Astrocyte of the spinal cord (primary cell): Measurements from ENCODE around the gene TESMIN.

Experiments
- DNase-seq: peaks from one replicate; pipeline ENCODE4 v3.0.0; 2011; ENCODE audit warnings: low read depth, low spot score
- H3K4me3 ChIP-seq: 2 replicates; pipeline ENCODE4 v1.5.1; 2011; ENCODE audit warnings: low read depth, mild to moderate bottlenecking, low read length, moderate library complexity
- in situ Hi-C: cut with HindIII; loops from 2 replicates; pipeline ENCODE4 v1.10.0; 2017; ENCODE audit warnings: low sequenced_read_pairs
- TF ChIP-seq, protein P1 (sequence below): IDR thresholded peaks from 2 replicates; pipeline ENCODE4 v1.5.1; 2012; ENCODE audit warnings: low read depth, mild to moderate bottlenecking, low read length, inconsistent platforms

Gene TESMIN

GRCh38 chr11:68667511-68668500 is 83.5 kb downstream of the TESMIN start:
- DNase-seq = no peak
- no peak overlapping the region for H3K4me3 ChIP-seq
- TF ChIP-seq, protein P1, sequence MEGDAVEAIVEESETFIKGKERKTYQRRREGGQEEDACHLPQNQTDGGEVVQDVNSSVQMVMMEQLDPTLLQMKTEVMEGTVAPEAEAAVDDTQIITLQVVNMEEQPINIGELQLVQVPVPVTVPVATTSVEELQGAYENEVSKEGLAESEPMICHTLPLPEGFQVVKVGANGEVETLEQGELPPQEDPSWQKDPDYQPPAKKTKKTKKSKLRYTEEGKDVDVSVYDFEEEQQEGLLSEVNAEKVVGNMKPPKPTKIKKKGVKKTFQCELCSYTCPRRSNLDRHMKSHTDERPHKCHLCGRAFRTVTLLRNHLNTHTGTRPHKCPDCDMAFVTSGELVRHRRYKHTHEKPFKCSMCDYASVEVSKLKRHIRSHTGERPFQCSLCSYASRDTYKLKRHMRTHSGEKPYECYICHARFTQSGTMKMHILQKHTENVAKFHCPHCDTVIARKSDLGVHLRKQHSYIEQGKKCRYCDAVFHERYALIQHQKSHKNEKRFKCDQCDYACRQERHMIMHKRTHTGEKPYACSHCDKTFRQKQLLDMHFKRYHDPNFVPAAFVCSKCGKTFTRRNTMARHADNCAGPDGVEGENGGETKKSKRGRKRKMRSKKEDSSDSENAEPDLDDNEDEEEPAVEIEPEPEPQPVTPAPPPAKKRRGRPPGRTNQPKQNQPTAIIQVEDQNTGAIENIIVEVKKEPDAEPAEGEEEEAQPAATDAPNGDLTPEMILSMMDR = no peak
- in situ Hi-C loops = no loop called here

DNA sequence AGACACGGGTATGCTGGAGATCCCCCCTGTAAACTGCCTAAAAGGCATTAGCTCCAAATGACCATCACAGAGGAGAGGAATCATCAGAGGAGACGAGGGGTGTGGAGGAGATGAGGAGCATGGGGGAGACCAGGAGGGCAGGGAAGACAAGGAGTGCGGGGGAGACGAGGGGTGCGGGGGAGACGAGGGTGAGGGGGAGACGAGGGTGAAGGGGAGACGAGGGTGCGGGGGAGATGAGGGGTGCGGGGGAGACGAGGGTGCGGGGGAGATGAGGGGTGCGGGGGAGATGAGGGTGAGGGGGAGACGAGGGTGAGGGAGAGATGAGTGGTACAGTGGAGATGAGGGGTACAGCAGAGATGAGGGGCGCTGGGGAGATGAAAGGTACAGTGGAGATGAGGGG is 84.5 kb downstream of the TESMIN start:
- in situ Hi-C loops = no loop called here
- TF ChIP-seq, protein P1 = no peak
- DNase-seq = no peak
- no peak overlapping the region for H3K4me3 ChIP-seq

DNA sequence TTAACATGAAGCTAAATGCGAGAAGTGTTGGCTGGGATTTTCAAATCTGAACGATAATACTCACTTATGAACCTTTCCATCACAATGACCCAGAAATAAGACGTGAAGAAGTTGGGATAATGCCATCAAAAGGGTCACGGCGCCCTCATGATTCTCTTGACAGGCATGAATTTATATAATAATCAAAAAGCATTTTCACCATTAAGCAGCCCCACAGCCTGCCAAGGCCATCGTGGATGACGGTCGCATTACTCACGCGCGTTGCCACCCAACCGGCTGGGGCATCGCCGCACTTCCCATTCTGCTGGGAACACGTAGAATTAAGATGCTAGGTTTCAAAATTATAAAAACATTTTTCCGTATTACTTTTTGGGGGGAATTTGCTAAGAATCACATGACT is 85.9 kb downstream of the TESMIN start:
- DNase-seq = no peak
- in situ Hi-C loops = no loop called here
- H3K4me3 ChIP-seq = no peak overlapping the region
- TF ChIP-seq, protein P1 = no peak

- in situ Hi-C loops = no loop called here
- TF ChIP-seq, protein P1 = no peak
Observed at GRCh38 chr11:68664906-68665305, 86.4 kb downstream of the TESMIN start.

GRCh38 chr11:68664141-68664540 is 87.2 kb downstream of the TESMIN start:
- H3K4me3 ChIP-seq = no peak overlapping the region
- TF ChIP-seq, protein P1 = no peak
- in situ Hi-C loops = no loop called here
- no peak for DNase-seq

More at GRCh38 chr11:68664906-68665305, 86.4 kb downstream of the TESMIN start:
- no peak for DNase-seq
- H3K4me3 ChIP-seq = no peak overlapping the region

GRCh38 chr11:68663482-68664010 is 87.8 kb downstream of the TESMIN start:
- H3K4me3 ChIP-seq = no peak overlapping the region
- in situ Hi-C loops = no loop called here
- no peak for DNase-seq
- TF ChIP-seq, protein P1 = no peak
